H1 (cell line): Measurements from ENCODE around the gene PRICKLE1. TPM values are rescaled to one million over a fixed set of nuclear protein-coding genes. Genes with fewer than 3 reads are reported as not detected.

ENCODE experiments used
- CTCF ChIA-PET: fragments of 300-600 bp; sonication (Branson Sonifier 250); formaldehyde crosslinking; loops from one replicate; lab custom pipeline; 2021; ENCODE audit not compliant: partially characterized antibody; lab: Charles Lee
- POLR2A ChIA-PET: fragments of 300-600 bp; sonication (Branson Sonifier 250); formaldehyde crosslinking; loops from one replicate; lab custom pipeline; 2021; ENCODE audit warnings: inconsistent platforms; ENCODE audit not compliant: partially characterized antibody; lab: Charles Lee
- DNase-seq, 2 experiments: peaks; one replicate each; pipeline versions ENCODE4 v3.0.0 to v3.0.0-alpha.2; 2010 to 2022; ENCODE audit warnings: low spot score in 2 of 2, low read depth in 1 of 2, mixed read lengths in 1 of 2
- FAIRE-seq: peaks from 2 replicates; lab custom pipeline; 2011; peaks lifted over from hg19 to GRCh38; lab: Jason Lieb, UNC
- H2AFZ ChIP-seq: 2 replicates; pipeline ENCODE4 v1.8.1; 2012; ENCODE audit warnings: low read length, inconsistent platforms
- H2AK5ac ChIP-seq: 2 replicates; pipeline ENCODE4 v1.6.1; 2013; ENCODE audit warnings: low read depth, low read length
- H2BK120ac ChIP-seq: replicated peaks from 2 replicates; pipeline ENCODE3; 2013; ENCODE audit warnings: low read depth, low read length, inconsistent platforms
- H2BK12ac ChIP-seq: 2 replicates; pipeline ENCODE4 v1.6.1; 2013; ENCODE audit warnings: low read depth, low read length
- H2BK15ac ChIP-seq: 2 replicates; pipeline ENCODE4 v1.6.1; 2013; ENCODE audit warnings: low read length
- H2BK20ac ChIP-seq: 2 replicates; pipeline ENCODE4 v1.6.1; 2013; ENCODE audit warnings: low read length
- H2BK5ac ChIP-seq: 2 replicates; pipeline ENCODE4 v1.6.1; 2013; ENCODE audit warnings: low read depth, low read length
- H3K14ac ChIP-seq: 2 replicates; pipeline ENCODE4 v1.6.1; 2013; ENCODE audit warnings: inconsistent platforms; ENCODE audit not compliant: insufficient read length
- H3K18ac ChIP-seq: 2 replicates; pipeline ENCODE4 v1.6.1; 2013; ENCODE audit warnings: low read length; ENCODE audit errors: extremely low read depth
- H3K23ac ChIP-seq: 2 replicates; pipeline ENCODE4 v1.6.1; 2013; ENCODE audit warnings: inconsistent platforms; ENCODE audit not compliant: insufficient read length
- H3K23me2 ChIP-seq: 2 replicates; pipeline ENCODE4 v1.6.1; 2013; ENCODE audit warnings: low read depth, low read length
- H3K27ac ChIP-seq: 2 replicates; pipeline ENCODE4 v1.6.1; 2011; ENCODE audit warnings: low read depth, low read length, inconsistent platforms
- H3K27me3 ChIP-seq, 4 experiments: replicated peaks in 1 of 4; 1 replicate in 1 of 4; 2 replicates in 3 of 4; pipeline versions ENCODE4 v1.6.1 to v1.8.1; 2011 to 2013; ENCODE audit warnings: low read length in 3 of 4, mild to moderate bottlenecking in 3 of 4, inconsistent platforms in 2 of 4, mixed read lengths in 2 of 4, moderate library complexity in 1 of 4; ENCODE audit not compliant: control insufficient read depth in 3 of 4, insufficient read depth in 3 of 4; ENCODE audit errors: extremely low read depth in 1 of 4
- H3K36me3 ChIP-seq, 4 experiments: 2 replicates each; pipeline versions ENCODE4 v1.6.1 to v1.8.1; 2011 to 2013; ENCODE audit warnings: mild to moderate bottlenecking in 4 of 4, low read length in 3 of 4, moderate library complexity in 2 of 4, control low read depth in 1 of 4, inconsistent platforms in 1 of 4; ENCODE audit not compliant: insufficient read depth in 4 of 4, control insufficient read depth in 2 of 4
- H3K4ac ChIP-seq: replicated peaks from 2 replicates; pipeline ENCODE3; 2013; ENCODE audit warnings: low read length, low read depth, mixed read lengths, inconsistent platforms; ENCODE audit not compliant: insufficient read length
- H3K4me1 ChIP-seq, 4 experiments: replicated peaks in 1 of 4; 1 replicate in 1 of 4; 2 replicates in 3 of 4; pipeline versions ENCODE4 v1.6.1 to v1.8.1; 2011 to 2013; ENCODE audit warnings: low read length in 3 of 4, inconsistent platforms in 2 of 4, mixed read lengths in 1 of 4; ENCODE audit not compliant: insufficient read depth in 4 of 4, control insufficient read depth in 3 of 4
- H3K4me2 ChIP-seq, 2 experiments: 2 replicates each; pipeline versions ENCODE4 v1.6.1 to v1.8.1; 2011 to 2013; ENCODE audit warnings: low read depth in 2 of 2, low read length in 2 of 2, control low read depth in 1 of 2, inconsistent platforms in 1 of 2, mild to moderate bottlenecking in 1 of 2; ENCODE audit not compliant: insufficient read depth in 1 of 2
- H3K4me3 ChIP-seq, 4 experiments: fragments of 200-600, 300-600 bp in 1 of 4; sonication (generic), shearing (Covaris generic), sonication (Bioruptor Twin) in 1 of 4; 2 replicates each; pipeline versions ENCODE4 v1.5.1 to v1.8.1; 2011 to 2016; ENCODE audit warnings: low read length in 4 of 4, low read depth in 3 of 4, control low read depth in 2 of 4, inconsistent platforms in 2 of 4, mild to moderate bottlenecking in 2 of 4, mixed read lengths in 1 of 4, moderate library complexity in 1 of 4; ENCODE audit not compliant: insufficient read depth in 2 of 4; ENCODE audit errors: extremely low read depth in 1 of 4
- H3K56ac ChIP-seq: replicated peaks from 2 replicates; pipeline ENCODE3; 2013; ENCODE audit warnings: low read depth, mild to moderate bottlenecking, mixed read lengths, low read length, inconsistent platforms; ENCODE audit not compliant: insufficient read length
- H3K79me1 ChIP-seq: 2 replicates; pipeline ENCODE4 v1.6.1; 2013; ENCODE audit warnings: low read depth, low read length, control low read depth
- H3K79me2 ChIP-seq, 2 experiments: 2 replicates each; pipeline versions ENCODE4 v1.6.1 to v1.8.1; 2012 to 2013; ENCODE audit warnings: low read length in 2 of 2, mild to moderate bottlenecking in 2 of 2, inconsistent platforms in 1 of 2; ENCODE audit not compliant: insufficient read depth in 2 of 2, control insufficient read depth in 1 of 2
- H3K9ac ChIP-seq, 4 experiments: replicated peaks in 1 of 4; 1 replicate in 1 of 4; 2 replicates in 3 of 4; pipeline versions ENCODE4 v1.6.1 to v1.8.1; 2011 to 2013; ENCODE audit warnings: low read depth in 3 of 4, low read length in 3 of 4, control low read depth in 2 of 4, mild to moderate bottlenecking in 2 of 4, moderate library complexity in 2 of 4, inconsistent platforms in 1 of 4; ENCODE audit errors: extremely low read depth in 1 of 4
- H3K9me3 ChIP-seq, 2 experiments: 2 replicates each; pipeline versions ENCODE4 v1.6.1 to v1.8.1; 2012 to 2013; ENCODE audit warnings: mild to moderate bottlenecking in 2 of 2, moderate library complexity in 2 of 2, control low read depth in 1 of 2, inconsistent platforms in 1 of 2, low read depth in 1 of 2, low read length in 1 of 2, mixed read lengths in 1 of 2; ENCODE audit not compliant: insufficient read depth in 2 of 2
- H4K20me1 ChIP-seq, 2 experiments: replicated peaks in 1 of 2; 2 replicates each; pipeline versions ENCODE3 to v1.8.1; 2011 to 2013; ENCODE audit warnings: inconsistent platforms in 2 of 2, low read length in 2 of 2, mild to moderate bottlenecking in 1 of 2; ENCODE audit not compliant: insufficient read depth in 2 of 2, control insufficient read depth in 1 of 2
- H4K5ac ChIP-seq: 2 replicates; pipeline ENCODE4 v1.6.1; 2013; ENCODE audit warnings: low read length, low read depth, mixed read lengths, inconsistent platforms; ENCODE audit not compliant: insufficient read length
- H4K8ac ChIP-seq: 2 replicates; pipeline ENCODE4 v1.8.0; 2013; ENCODE audit warnings: mild to moderate bottlenecking, moderate library complexity, low read length, inconsistent platforms; ENCODE audit not compliant: insufficient read depth; ENCODE audit errors: extremely low read depth
- H4K91ac ChIP-seq: replicated peaks from 2 replicates; pipeline ENCODE3; 2013; ENCODE audit warnings: low read length, mixed read lengths, inconsistent platforms; ENCODE audit not compliant: insufficient read length
- BRCA1 ChIP-seq: IDR thresholded peaks from 2 replicates; pipeline ENCODE4 v1.6.1; 2012; ENCODE audit warnings: low read depth, low read length, improper control_type of control experiment
- CHD1 ChIP-seq: IDR thresholded peaks from 2 replicates; pipeline ENCODE4 v1.6.1; 2012; ENCODE audit warnings: low read depth, low read length, improper control_type of control experiment
- CHD2 ChIP-seq: IDR thresholded peaks from 2 replicates; pipeline ENCODE4 v1.6.1; 2012; ENCODE audit warnings: low read length, improper control_type of control experiment
- HDAC2 ChIP-seq, 2 experiments: fragments of 300-600 bp in 1 of 2; sonication (generic) in 1 of 2; IDR thresholded peaks; 2 replicates each; pipeline ENCODE4 v1.6.1; 2011 to 2012; ENCODE audit warnings: low read depth in 2 of 2, low read length in 2 of 2, mild to moderate bottlenecking in 2 of 2, moderate library complexity in 2 of 2, borderline replicate concordance in 1 of 2, inconsistent platforms in 1 of 2
- MAFK ChIP-seq: IDR thresholded peaks from 2 replicates; pipeline ENCODE4 v1.6.1; 2012; ENCODE audit warnings: low read depth, mild to moderate bottlenecking, improper control_type of control experiment, low read length
- NRF1 ChIP-seq: IDR thresholded peaks from 2 replicates; pipeline ENCODE4 v1.6.1; 2011; ENCODE audit warnings: mild to moderate bottlenecking, low read depth, low read length, improper control_type of control experiment
- POU5F1 ChIP-seq: IDR thresholded peaks from 2 replicates; pipeline ENCODE4 v1.6.1; 2011; ENCODE audit warnings: low read depth, mild to moderate bottlenecking, low read length, moderate library complexity
- SAP30 ChIP-seq: fragments of 300-600 bp; sonication (generic); IDR thresholded peaks from 2 replicates; pipeline ENCODE4 v1.7.1; 2012; ENCODE audit warnings: low read length, moderate library complexity, mild to moderate bottlenecking, inconsistent platforms; ENCODE audit not compliant: insufficient read depth, insufficient replicate concordance
- SIRT6 ChIP-seq: IDR thresholded peaks from one replicate; pipeline ENCODE4 v1.7.1; 2012; ENCODE audit warnings: low read length, inconsistent platforms
- SRF ChIP-seq: IDR thresholded peaks from 2 replicates; pipeline ENCODE4 v1.6.1; 2011; ENCODE audit warnings: mild to moderate bottlenecking, low read depth, low read length, moderate library complexity
- TAF1 ChIP-seq: IDR thresholded peaks from 2 replicates; pipeline ENCODE4 v1.6.1; 2011; ENCODE audit warnings: mild to moderate bottlenecking, low read depth, low read length
- TAF7 ChIP-seq: optimal IDR thresholded peaks from 2 replicates; pipeline ENCODE3; 2011; ENCODE audit warnings: low read depth, mild to moderate bottlenecking, inconsistent platforms, low read length, moderate library complexity, borderline replicate concordance
- TBP ChIP-seq: IDR thresholded peaks from 2 replicates; pipeline ENCODE4 v1.6.1; 2011; ENCODE audit warnings: low read depth, low read length, improper control_type of control experiment
- WGBS, 2 experiments: shearing (Covaris generic) in 1 of 2; methylation state at CpG; one replicate each; pipeline versions ENCODE4 v1.1.6 to v1.1.7; 2013 to 2015; ENCODE audit warnings: low lambda C conversion rate in 2 of 2, mixed read lengths in 2 of 2, inconsistent platforms in 1 of 2, low coverage in 1 of 2, missing lambda C conversion rate in 1 of 2; ENCODE audit not compliant: insufficient replicate concordance in 2 of 2, insufficient coverage in 1 of 2, insufficient read length in 1 of 2; ENCODE audit errors: extremely low coverage in 1 of 2, missing lambda C conversion rate in 1 of 2; 5-methylcytosine and 5-hydroxymethylcytosine counted together
- polyA plus RNA-seq, 7 experiments: library from polyadenylated mRNA; depleted of rRNA in 3 of 7; stranded (reverse) in 5 of 7; unstranded in 2 of 7; fragments of >200 nt in 5 of 7; fragments of 200-250 nt in 2 of 7; gene quantifications; 1 replicate in 5 of 7; 2 replicates in 1 of 7; 4 replicates in 1 of 7; pipeline versions ENCODE4 v1.2.1 to v1.2.3, GENCODE V29; 2011 to 2013; ENCODE audit warnings: missing spikeins in 2 of 7, mixed read lengths in 2 of 7
- total RNA-seq: library from RNA; stranded (reverse); fragmentation: NEBNext Ultra II Directional; extraction: Animal tissue kit (Norgen Biotek cat#: 25700); gene quantifications from 2 replicates; pipeline ENCODE4 v1.2.1, GENCODE V29; 2021
- TF ChIP-seq, protein P1 (sequence below): IDR thresholded peaks from 2 replicates; pipeline ENCODE4 v1.6.1; 2011; ENCODE audit warnings: low read depth, mild to moderate bottlenecking, low read length; ENCODE audit not compliant: insufficient read depth

The PRICKLE1 gene
- total and polyA plus RNA-seq, 2 of the 8 experiments (the other 6 are each of a cell fraction or from before 2014, with no cell fraction given): 14.0 to 22.4 TPM

DNA sequence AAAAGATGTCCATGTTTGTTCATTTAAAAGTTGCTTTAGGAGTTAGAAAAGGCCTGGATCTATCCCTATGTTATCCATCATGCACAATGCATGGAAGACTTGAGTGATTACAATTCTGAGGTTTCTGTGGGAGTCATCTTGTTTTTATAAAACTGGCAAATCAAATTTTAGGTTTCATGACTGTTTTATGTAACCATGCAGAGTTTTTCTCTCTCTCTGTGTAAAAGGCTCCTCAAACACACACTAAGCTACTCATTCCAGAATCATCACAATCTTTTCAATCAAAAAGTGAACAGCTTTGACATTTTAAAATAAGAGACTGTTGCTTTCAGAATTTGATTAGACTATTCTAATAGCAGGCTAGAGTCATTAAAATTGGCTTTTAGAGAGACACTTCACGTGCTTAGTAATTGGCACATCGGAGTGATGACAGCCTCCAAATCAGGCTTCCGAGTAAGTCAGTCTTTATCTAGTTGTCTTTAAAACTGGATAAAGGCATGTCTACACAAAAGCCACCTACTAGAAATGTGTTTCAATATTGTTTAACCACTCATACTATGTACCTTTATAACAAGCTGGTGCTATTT lies 31.9 kb downstream of the PRICKLE1 start:
- Histone ChIP-seq H4K91ac (no peak overlapping the region), H2BK15ac (no peak overlapping the region), H3K23me2 (0 out of 2 replicates have a peak, but pooled peaks cover 2% of the 10 kb centered on the region), H3K79me1 (no peaks in the 10 kb centered on the region), H4K8ac (no peak overlapping the region), H3K23ac (no peak overlapping the region), H2AFZ (no peak overlapping the region), H3K14ac (no peak overlapping the region), H2BK12ac (no peak overlapping the region), H4K5ac (no peak overlapping the region), H2AK5ac (no peak overlapping the region), H3K27me3 (peaks cover 5 to 16% (median 10%) of the 10 kb centered on the region in 4 experiments; a peak in 6 of 7 replicates), H3K4me3 (no peak overlapping the region), H3K56ac (no peak overlapping the region), H3K18ac (no peak overlapping the region), H3K4ac (no peak overlapping the region), H3K9me3 (no peaks in the 10 kb centered on the region), H2BK120ac (no peak overlapping the region), H4K20me1 (no peaks in the 10 kb centered on the region), H2BK20ac (no peak overlapping the region), H2BK5ac (no peak overlapping the region), H3K79me2 (no peaks in the 10 kb centered on the region), H3K36me3 (no peaks in the 10 kb centered on the region), H3K9ac (no peak overlapping the region), H3K4me2 (no peak overlapping the region), H3K4me1 (no peaks in the 10 kb centered on the region; a peak in 2 of 7 replicates), H3K27ac (no peak overlapping the region)
- WGBS, 2 experiments: 93% methylated on average over 3 of the region's 3 CpGs; no CpG with 5 or more reads in 1 of the 2 experiments
- POLR2A ChIA-PET: no interaction called here
- FAIRE-seq: no peak
- no peak for DNase-seq
- CTCF ChIA-PET: interaction anchor here (0.9 kb wide), 1 partner anchor 13 kb away, joined by 3 read pairs; no protein-coding TSS in a partner anchor
- no peak for TF ChIP-seq HDAC2 (IDR thresholded peaks at IDR 0.05; ENCODE audit: borderline replicate concordance in 1 of 2, low read depth in 2 of 2, low read length in 2 of 2)
- no peak for TF ChIP-seq BRCA1
- no peak for TF ChIP-seq TBP
- TF ChIP-seq CHD1: no peak
- no peak for TF ChIP-seq TAF7
- TF ChIP-seq SIRT6: no peak
- TF ChIP-seq, protein P1, sequence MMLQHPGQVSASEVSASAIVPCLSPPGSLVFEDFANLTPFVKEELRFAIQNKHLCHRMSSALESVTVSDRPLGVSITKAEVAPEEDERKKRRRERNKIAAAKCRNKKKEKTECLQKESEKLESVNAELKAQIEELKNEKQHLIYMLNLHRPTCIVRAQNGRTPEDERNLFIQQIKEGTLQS: no peak
- TF ChIP-seq POU5F1: no peak
- TF ChIP-seq SAP30: no peak
- no peak for TF ChIP-seq SRF
- TF ChIP-seq TAF1: no peak
- TF ChIP-seq MAFK: no peak
- no peak for TF ChIP-seq CHD2
- TF ChIP-seq NRF1: no peak
